ENCODE data around the gene TEKT1. TPM values are rescaled to one million over a fixed set of nuclear protein-coding genes. Genes with fewer than 3 reads are reported as not detected.

The TEKT1 gene
- total RNA-seq, 2 donors from 2014 or later = not detected

GRCh38 chr17:6815775-6816174 is 15.8 kb downstream of the TEKT1 start:
- H3K36me3 ChIP-seq (replicated peaks in 1 of 2; ENCODE audit: insufficient read depth in 1 of 2, low read depth in 2 of 2) = no peaks in the 10 kb centered on the region
- DNase-seq = no peak
- H3K9me3 ChIP-seq = no peaks in the 10 kb centered on the region
- no peak overlapping the region for H3K4me3 ChIP-seq
- no peaks in the 10 kb centered on the region for H3K27me3 ChIP-seq
- ATAC-seq = no peak
- no peaks in the 10 kb centered on the region for H3K4me1 ChIP-seq
- 78% methylated on average over 10 of the region's 10 CpGs for WGBS, 2 donors
- intact Hi-C loops (cut with DNase I) = no loop called here
- TF ChIP-seq CTCF (IDR thresholded peaks at IDR 0.05) = no peak
- TF ChIP-seq POLR2A (IDR thresholded peaks at IDR 0.05) = no peak
- H3K27ac ChIP-seq = no peak overlapping the region

GRCh38 chr17:6812295-6812694 is 19.2 kb downstream of the TEKT1 start:
- 42 to 53% methylated on average over 9 of the region's 9 CpGs for WGBS, 2 donors
- DNase-seq (no peak), ATAC-seq (no peak)
- Histone ChIP-seq H3K4me1 (no peaks in the 10 kb centered on the region), H3K4me3 (no peak overlapping the region), H3K27me3 (no peaks in the 10 kb centered on the region), H3K27ac (no peak overlapping the region), H3K36me3 (replicated peaks in 1 of 2; ENCODE audit: insufficient read depth in 1 of 2, low read depth in 2 of 2) (no peaks in the 10 kb centered on the region), H3K9me3 (no peaks in the 10 kb centered on the region)
- intact Hi-C loops (cut with DNase I) = no loop called here
- TF ChIP-seq POLR2A (IDR thresholded peaks at IDR 0.05) = no peak
- no peak for TF ChIP-seq CTCF (IDR thresholded peaks at IDR 0.05)

GRCh38 chr17:6811510-6811909 is 20.0 kb downstream of the TEKT1 start:
- H3K4me1 ChIP-seq = no peaks in the 10 kb centered on the region
- H3K27ac ChIP-seq = no peak overlapping the region
- no peaks in the 10 kb centered on the region for H3K9me3 ChIP-seq
- intact Hi-C loops (cut with DNase I) = no loop called here
- TF ChIP-seq POLR2A (IDR thresholded peaks at IDR 0.05) (no peak), CTCF (IDR thresholded peaks at IDR 0.05) (no peak)
- no peak overlapping the region for H3K4me3 ChIP-seq
- H3K27me3 ChIP-seq = no peaks in the 10 kb centered on the region
- no peak for DNase-seq
- WGBS, 2 donors = 72 to 82% methylated on average over 9 of the region's 9 CpGs
- no peaks in the 10 kb centered on the region for H3K36me3 ChIP-seq (replicated peaks in 1 of 2; ENCODE audit: insufficient read depth in 1 of 2, low read depth in 2 of 2)
- no peak for ATAC-seq

- Histone ChIP-seq H3K4me3 (no peak overlapping the region), H3K27me3 (no peaks in the 10 kb centered on the region), H3K36me3 (replicated peaks in 1 of 2; ENCODE audit: insufficient read depth in 1 of 2, low read depth in 2 of 2) (no peaks in the 10 kb centered on the region), H3K4me1 (no peaks in the 10 kb centered on the region), H3K27ac (no peak overlapping the region), H3K9me3 (no peaks in the 10 kb centered on the region)
- no peak for TF ChIP-seq CTCF (IDR thresholded peaks at IDR 0.05)
- no peak for TF ChIP-seq POLR2A (IDR thresholded peaks at IDR 0.05)
- 79 to 82% methylated on average over 9 to 13 of the region's 13 CpGs for WGBS, 2 donors
- DNase-seq (no peak), ATAC-seq (no peak)
- intact Hi-C loops (cut with DNase I) = no loop called here
Measured at GRCh38 chr17:6800422-6801027, 31.0 kb downstream of the TEKT1 start.

DNA sequence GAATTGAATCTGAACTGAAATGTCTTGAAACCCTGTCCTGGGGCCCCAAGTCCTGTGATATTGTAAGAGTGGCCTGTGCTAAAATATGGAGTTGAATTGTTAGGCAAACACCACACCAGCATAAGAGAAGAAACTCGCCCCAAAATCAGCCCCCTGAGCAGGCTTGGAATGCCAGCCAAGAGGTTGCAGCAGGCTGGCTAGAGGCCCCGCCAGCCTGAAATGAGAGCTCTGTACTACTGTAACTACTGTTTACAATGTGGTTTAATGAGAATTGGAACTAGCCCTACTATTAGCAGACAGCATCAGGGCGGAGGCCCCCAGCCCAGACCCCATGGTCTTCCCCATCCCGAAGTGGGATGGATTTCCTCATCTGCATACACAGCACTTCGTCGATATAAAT is 31.8 kb downstream of the TEKT1 start:
- Histone ChIP-seq H3K4me1 (no peaks in the 10 kb centered on the region), H3K27ac (no peak overlapping the region), H3K36me3 (replicated peaks in 1 of 2; ENCODE audit: insufficient read depth in 1 of 2, low read depth in 2 of 2) (no peaks in the 10 kb centered on the region), H3K4me3 (no peak overlapping the region), H3K27me3 (no peaks in the 10 kb centered on the region), H3K9me3 (no peaks in the 10 kb centered on the region)
- WGBS, 2 donors = 67 to 70% methylated on average over 6 of the region's 6 CpGs
- TF ChIP-seq CTCF (IDR thresholded peaks at IDR 0.05) (no peak), POLR2A (IDR thresholded peaks at IDR 0.05) (no peak)
- ATAC-seq (no peak), DNase-seq (no peak)
- intact Hi-C loops (cut with DNase I) = no loop called here
